K562 (cell line): Measurements from ENCODE around the gene EYA3. TPM values are rescaled to one million over a fixed set of nuclear protein-coding genes. Genes with fewer than 3 reads are reported as not detected.

Experiments used
- ARHGAP35 ChIP-seq: fragments of 450-650 bp; IDR thresholded peaks from 2 replicates; pipeline ENCODE4 v1.6.1; 2018; ENCODE audit not compliant: partially characterized antibody
- CBFA2T2 ChIP-seq: fragments of 450-650 bp; conservative IDR thresholded peaks from 2 replicates; pipeline ENCODE4 v1.6.1; 2017; ENCODE audit warnings: mild to moderate bottlenecking
- CSDE1 ChIP-seq, 2 experiments: fragments of 450-650 bp; IDR thresholded peaks; 2 replicates each; pipeline ENCODE4 v1.6.1; 2016; ENCODE audit warnings: mild to moderate bottlenecking in 1 of 2
- GABPA ChIP-seq: fragments of 200-800 bp; sonication (Bioruptor generic); conservative IDR thresholded peaks from 2 replicates; pipeline ENCODE4 v1.6.1; 2016; ENCODE audit warnings: low read depth, missing genetic modification characterization, missing compliant biosample characterization
- KAT2B ChIP-seq: IDR thresholded peaks from one replicate; pipeline ENCODE4 v1.6.1; 2012; ENCODE audit warnings: low read depth, mild to moderate bottlenecking, control low read depth, inconsistent platforms, low read length, moderate library complexity
- LCOR ChIP-seq: sonication (generic); formaldehyde crosslinking; IDR thresholded peaks from 2 replicates; pipeline ENCODE4 v1.8.0; 2022; ENCODE audit warnings: mild to moderate bottlenecking, missing genetic modification reagents
- NFIC ChIP-seq: fragments of 450-650 bp; IDR thresholded peaks from 2 replicates; pipeline ENCODE4 v1.6.1; 2017; ENCODE audit warnings: mild to moderate bottlenecking, inconsistent platforms
- POLR2AphosphoS2 ChIP-seq: IDR thresholded peaks from 2 replicates; pipeline ENCODE4 v1.6.1; 2012; ENCODE audit warnings: low read length, improper control_type of control experiment
- SMARCE1 ChIP-seq: fragments of 450-650 bp; IDR thresholded peaks from 2 replicates; pipeline ENCODE4 v1.7.1; 2016; ENCODE audit warnings: mild to moderate bottlenecking
- TBL1XR1 ChIP-seq, 2 experiments: IDR thresholded peaks; 2 replicates each; pipeline ENCODE4 v1.6.1; 2012; ENCODE audit warnings: improper control_type of control experiment in 2 of 2, low read length in 2 of 2, mild to moderate bottlenecking in 1 of 2
- TFAM ChIP-seq: fragments of 250-450 bp; sonication (Bioruptor Pico); conservative IDR thresholded peaks from 2 replicates; pipeline ENCODE4 v1.5.0; 2021; ENCODE audit warnings: mild to moderate bottlenecking, moderate library complexity
- ZFPM2 ChIP-seq: fragments of 250-450 bp; sonication (Bioruptor Pico); IDR thresholded peaks from 2 replicates; pipeline ENCODE4 v1.5.1; 2022; ENCODE audit warnings: mild to moderate bottlenecking
- ZNF175 ChIP-seq: fragments of 200-800 bp; sonication (Bioruptor generic); IDR thresholded peaks from 2 replicates; pipeline ENCODE4 v1.6.1; 2016; ENCODE audit warnings: low read depth, mild to moderate bottlenecking, missing genetic modification characterization, missing compliant biosample characterization
- ZNF436 ChIP-seq: fragments of 250-450, 450-650 bp; sonication (Bioruptor Pico); formaldehyde crosslinking; IDR thresholded peaks from 2 replicates; pipeline ENCODE4 v1.7.0; 2020; ENCODE audit warnings: mild to moderate bottlenecking
- polyA plus RNA-seq, 8 experiments: library from polyadenylated mRNA; depleted of rRNA in 4 of 8; stranded (reverse) in 5 of 8; unstranded in 3 of 8; fragments of >200 nt; fragmentation: Nextera tagmentation in 2 of 8; fragmentation: Illumina TruSeq in 1 of 8; extraction: Ambion mirVana in 2 of 8; extraction: Trizol in 1 of 8; gene quantifications; 2 replicates each; pipeline versions ENCODE4 v1.2.1 to v1.2.3, GENCODE V29; 2011 to 2014; ENCODE audit warnings: inconsistent platforms in 1 of 8, missing spikeins in 1 of 8
- total RNA-seq, 7 experiments: library from RNA; depleted of rRNA in 6 of 7; stranded (reverse); fragments of >200 nt in 6 of 7; fragmentation: Illumina TruSeq in 2 of 7; extraction: Trizol in 2 of 7; gene quantifications; 2 replicates each; pipeline versions ENCODE4 v1.2.1 to v1.2.3, GENCODE V29; 2011 to 2021; ENCODE audit warnings: low replicate concordance in 1 of 7
- TF ChIP-seq, protein P1 (sequence below): sonication (generic); formaldehyde crosslinking; IDR thresholded peaks from 2 replicates; pipeline ENCODE4 v1.8.0; 2023; ENCODE audit warnings: missing genetic modification reagents, mild to moderate bottlenecking, borderline replicate concordance
- TF ChIP-seq, protein P2 (sequence below): sonication (generic); formaldehyde crosslinking; IDR thresholded peaks from 2 replicates; pipeline ENCODE4 v1.8.1; 2023; ENCODE audit warnings: mild to moderate bottlenecking, missing genetic modification reagents
- TF ChIP-seq, protein P3 (sequence below): fragments of 150-350 bp; conservative IDR thresholded peaks from 2 replicates; pipeline ENCODE4 v1.6.1; 2014; ENCODE audit warnings: low read length

The EYA3 gene
- total and polyA plus RNA-seq, 9 of the 15 experiments (the other 6 are each of a cell fraction or from before 2014, with no cell fraction given), result 21.7 to 64.0 (median 43.6) TPM

DNA sequence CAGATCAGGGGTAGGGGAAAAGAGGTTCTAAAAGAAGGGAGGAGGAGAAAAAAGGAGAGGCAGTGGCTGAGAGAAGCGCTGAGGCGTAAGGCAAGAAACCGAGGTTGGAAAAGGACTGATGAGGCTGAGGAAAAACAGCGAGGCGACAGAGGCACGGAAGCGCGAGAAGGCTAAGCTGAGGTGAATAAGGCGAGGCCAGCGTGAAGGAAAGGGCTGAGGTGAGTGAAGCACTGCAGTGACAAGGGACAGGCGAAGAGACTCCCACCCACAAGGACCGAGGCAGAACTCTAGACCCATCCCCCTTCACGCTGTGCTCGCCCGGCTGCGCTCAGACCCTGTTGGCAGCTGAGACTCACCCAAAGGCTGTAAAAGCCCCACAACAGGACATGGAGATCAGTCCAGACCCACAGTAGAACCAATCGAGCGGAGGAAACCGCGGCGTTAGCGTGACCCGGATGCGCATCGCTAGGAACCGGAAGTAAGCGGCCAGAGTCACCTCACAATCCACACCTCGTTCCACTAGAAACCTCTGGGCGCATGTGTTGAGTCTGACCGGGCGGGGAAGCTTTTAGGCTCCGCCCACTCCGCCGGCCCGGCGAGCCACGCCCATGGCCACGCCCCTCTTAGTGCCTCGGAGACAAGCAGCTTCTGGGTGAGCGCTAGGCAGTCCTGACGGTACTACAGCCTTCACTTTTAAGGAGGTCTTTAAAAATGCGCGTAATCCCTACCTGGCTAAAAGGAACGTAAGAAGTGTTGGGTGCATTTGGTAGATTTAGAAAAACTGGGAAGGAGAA is at the start of gene EYA3 (continued):
- TF ChIP-seq, protein P1, sequence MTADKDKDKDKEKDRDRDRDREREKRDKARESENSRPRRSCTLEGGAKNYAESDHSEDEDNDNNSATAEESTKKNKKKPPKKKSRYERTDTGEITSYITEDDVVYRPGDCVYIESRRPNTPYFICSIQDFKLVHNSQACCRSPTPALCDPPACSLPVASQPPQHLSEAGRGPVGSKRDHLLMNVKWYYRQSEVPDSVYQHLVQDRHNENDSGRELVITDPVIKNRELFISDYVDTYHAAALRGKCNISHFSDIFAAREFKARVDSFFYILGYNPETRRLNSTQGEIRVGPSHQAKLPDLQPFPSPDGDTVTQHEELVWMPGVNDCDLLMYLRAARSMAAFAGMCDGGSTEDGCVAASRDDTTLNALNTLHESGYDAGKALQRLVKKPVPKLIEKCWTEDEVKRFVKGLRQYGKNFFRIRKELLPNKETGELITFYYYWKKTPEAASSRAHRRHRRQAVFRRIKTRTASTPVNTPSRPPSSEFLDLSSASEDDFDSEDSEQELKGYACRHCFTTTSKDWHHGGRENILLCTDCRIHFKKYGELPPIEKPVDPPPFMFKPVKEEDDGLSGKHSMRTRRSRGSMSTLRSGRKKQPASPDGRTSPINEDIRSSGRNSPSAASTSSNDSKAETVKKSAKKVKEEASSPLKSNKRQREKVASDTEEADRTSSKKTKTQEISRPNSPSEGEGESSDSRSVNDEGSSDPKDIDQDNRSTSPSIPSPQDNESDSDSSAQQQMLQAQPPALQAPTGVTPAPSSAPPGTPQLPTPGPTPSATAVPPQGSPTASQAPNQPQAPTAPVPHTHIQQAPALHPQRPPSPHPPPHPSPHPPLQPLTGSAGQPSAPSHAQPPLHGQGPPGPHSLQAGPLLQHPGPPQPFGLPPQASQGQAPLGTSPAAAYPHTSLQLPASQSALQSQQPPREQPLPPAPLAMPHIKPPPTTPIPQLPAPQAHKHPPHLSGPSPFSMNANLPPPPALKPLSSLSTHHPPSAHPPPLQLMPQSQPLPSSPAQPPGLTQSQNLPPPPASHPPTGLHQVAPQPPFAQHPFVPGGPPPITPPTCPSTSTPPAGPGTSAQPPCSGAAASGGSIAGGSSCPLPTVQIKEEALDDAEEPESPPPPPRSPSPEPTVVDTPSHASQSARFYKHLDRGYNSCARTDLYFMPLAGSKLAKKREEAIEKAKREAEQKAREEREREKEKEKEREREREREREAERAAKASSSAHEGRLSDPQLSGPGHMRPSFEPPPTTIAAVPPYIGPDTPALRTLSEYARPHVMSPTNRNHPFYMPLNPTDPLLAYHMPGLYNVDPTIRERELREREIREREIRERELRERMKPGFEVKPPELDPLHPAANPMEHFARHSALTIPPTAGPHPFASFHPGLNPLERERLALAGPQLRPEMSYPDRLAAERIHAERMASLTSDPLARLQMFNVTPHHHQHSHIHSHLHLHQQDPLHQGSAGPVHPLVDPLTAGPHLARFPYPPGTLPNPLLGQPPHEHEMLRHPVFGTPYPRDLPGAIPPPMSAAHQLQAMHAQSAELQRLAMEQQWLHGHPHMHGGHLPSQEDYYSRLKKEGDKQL (CRISPR knock-in tag), result no peak
- no peak for TF ChIP-seq KAT2B
- TF ChIP-seq, protein P2, sequence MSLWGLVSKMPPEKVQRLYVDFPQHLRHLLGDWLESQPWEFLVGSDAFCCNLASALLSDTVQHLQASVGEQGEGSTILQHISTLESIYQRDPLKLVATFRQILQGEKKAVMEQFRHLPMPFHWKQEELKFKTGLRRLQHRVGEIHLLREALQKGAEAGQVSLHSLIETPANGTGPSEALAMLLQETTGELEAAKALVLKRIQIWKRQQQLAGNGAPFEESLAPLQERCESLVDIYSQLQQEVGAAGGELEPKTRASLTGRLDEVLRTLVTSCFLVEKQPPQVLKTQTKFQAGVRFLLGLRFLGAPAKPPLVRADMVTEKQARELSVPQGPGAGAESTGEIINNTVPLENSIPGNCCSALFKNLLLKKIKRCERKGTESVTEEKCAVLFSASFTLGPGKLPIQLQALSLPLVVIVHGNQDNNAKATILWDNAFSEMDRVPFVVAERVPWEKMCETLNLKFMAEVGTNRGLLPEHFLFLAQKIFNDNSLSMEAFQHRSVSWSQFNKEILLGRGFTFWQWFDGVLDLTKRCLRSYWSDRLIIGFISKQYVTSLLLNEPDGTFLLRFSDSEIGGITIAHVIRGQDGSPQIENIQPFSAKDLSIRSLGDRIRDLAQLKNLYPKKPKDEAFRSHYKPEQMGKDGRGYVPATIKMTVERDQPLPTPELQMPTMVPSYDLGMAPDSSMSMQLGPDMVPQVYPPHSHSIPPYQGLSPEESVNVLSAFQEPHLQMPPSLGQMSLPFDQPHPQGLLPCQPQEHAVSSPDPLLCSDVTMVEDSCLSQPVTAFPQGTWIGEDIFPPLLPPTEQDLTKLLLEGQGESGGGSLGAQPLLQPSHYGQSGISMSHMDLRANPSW (CRISPR knock-in tag), result no peak
- no peak for TF ChIP-seq TFAM (CRISPR knock-in tag)
- TF ChIP-seq LCOR (CRISPR knock-in tag), result peak; percentile 60
- peak; percentile 76 for TF ChIP-seq SMARCE1
- TF ChIP-seq CBFA2T2, result no peak
- no peak for TF ChIP-seq ZFPM2 (CRISPR knock-in tag)
- no peak for TF ChIP-seq ZNF175 (CRISPR knock-in tag)
- TF ChIP-seq POLR2AphosphoS2, result 0 out of 2 replicates have a peak, but pooled peaks have one; percentile 37
- TF ChIP-seq, protein P3, sequence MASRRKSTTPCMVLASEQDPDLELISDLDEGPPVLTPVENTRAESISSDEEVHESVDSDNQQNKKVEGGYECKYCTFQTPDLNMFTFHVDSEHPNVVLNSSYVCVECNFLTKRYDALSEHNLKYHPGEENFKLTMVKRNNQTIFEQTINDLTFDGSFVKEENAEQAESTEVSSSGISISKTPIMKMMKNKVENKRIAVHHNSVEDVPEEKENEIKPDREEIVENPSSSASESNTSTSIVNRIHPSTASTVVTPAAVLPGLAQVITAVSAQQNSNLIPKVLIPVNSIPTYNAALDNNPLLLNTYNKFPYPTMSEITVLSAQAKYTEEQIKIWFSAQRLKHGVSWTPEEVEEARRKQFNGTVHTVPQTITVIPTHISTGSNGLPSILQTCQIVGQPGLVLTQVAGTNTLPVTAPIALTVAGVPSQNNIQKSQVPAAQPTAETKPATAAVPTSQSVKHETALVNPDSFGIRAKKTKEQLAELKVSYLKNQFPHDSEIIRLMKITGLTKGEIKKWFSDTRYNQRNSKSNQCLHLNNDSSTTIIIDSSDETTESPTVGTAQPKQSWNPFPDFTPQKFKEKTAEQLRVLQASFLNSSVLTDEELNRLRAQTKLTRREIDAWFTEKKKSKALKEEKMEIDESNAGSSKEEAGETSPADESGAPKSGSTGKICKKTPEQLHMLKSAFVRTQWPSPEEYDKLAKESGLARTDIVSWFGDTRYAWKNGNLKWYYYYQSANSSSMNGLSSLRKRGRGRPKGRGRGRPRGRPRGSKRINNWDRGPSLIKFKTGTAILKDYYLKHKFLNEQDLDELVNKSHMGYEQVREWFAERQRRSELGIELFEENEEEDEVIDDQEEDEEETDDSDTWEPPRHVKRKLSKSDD, result no peak
- peak; percentile 35; the same call in 1 of the 2 replicates for TF ChIP-seq NFIC
- peak in 1 of 2 experiments; percentile 35; a peak in 1 of 4 replicates for TF ChIP-seq TBL1XR1 (IDR thresholded peaks at IDR 0.05; ENCODE audit: low read length in 2 of 2)
- TF ChIP-seq GABPA, result peak; percentile 99
- TF ChIP-seq CSDE1 (IDR thresholded peaks at IDR 0.05), result 0 out of 4 replicates have a peak, but pooled peaks of 1 of the 2 experiments have one; percentile 18
- peak; percentile 86 for TF ChIP-seq ARHGAP35
- TF ChIP-seq ZNF436 (CRISPR knock-in tag), result peak; percentile 48; the same call in 1 of the 2 replicates
